ENCODE data around the gene FKBP9.

Gene FKBP9

GRCh38 chr7:32941181-32941580 is 16.1 kb upstream of the FKBP9 start:
- no peak for DNase-seq (ENCODE audit: low read depth)
- TF ChIP-seq CTCF (IDR thresholded peaks at IDR 0.05; ENCODE audit: low read depth, low read length, missing control alignments): no peak
- H3K4me3 ChIP-seq (ENCODE audit: low read depth, low read length): no peak overlapping the region; the same call in 1 of the 2 replicates

DNA sequence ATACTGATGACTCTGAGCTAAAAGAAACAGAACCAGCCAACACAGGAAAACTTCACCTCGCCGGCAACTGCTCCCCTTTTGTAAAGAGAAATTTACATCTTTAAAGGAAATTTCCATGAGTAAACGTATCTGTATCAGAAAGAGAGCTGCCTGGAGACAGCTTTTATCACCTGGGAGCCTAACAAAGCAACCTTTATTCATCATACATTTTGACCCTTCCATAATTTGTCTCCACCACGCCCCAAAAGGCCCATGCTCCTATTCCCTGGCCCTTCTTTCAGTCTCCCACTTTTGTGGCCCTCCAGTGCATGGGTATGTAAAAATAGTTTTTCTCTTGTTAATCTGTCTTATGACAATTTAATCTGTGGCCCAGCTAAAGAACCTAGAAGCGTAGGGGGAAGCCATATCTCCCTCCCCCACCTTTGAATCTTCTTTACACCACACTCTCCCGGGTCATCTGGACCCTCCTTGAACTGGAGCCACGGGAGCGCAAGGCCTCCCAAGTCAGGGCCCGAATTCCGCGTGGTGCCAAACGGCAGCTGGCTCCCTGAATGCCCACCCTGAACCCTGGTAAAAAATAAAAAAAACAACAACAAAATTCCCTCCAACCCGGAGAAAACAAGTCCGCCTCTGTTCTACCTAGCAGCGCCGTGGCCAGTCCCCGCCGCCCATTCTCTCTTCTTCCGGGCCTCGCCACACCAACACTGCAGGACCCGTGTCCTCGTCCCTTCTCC is 15.4 kb upstream of the FKBP9 start:
- DNase-seq (ENCODE audit: low read depth): no peak
- no peak for TF ChIP-seq CTCF (IDR thresholded peaks at IDR 0.05; ENCODE audit: low read depth, low read length, missing control alignments)
- peak overlapping the region; percentile 72 for H3K4me3 ChIP-seq (ENCODE audit: low read depth, low read length)

DNA sequence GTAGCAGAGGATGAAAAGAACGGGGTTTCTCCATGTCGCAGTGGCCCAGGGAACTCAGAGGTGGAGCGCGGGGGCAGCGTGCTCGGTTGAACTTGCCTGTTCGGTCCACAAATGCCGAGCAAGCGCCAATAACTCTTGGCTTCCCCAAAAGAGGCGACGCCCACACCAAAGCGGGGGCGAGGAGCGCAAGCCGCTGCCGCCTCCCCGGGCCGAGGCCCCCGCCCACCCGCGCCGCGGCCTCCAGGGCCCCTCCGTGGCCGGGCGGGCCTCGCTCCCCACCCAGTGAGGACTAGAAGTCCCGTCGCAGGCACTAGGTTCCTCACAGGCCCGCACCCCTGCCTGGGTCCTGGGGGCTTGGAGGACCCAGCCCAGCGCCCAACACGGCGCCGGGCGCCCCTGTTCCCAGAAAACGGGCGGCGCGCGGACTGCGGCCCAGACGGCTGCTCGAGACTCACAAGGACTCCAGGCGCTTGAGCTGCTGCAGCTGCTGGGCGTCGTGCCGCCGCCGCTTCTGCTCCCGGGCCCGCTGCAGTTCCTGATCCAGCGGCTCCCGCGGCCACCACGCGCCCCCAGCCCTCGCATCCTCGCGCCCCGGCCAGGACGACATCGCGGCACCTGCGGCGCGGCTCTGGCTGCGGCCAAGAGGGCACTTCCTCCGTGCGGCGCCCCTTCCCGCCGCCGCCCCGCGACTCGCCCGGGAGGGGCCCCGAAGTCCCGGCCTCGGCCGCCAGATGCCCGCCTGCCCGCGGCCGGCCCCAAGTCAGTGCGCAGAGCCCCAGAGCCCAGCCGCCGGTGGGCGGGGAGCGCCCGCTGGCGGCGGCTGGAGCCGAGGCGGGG is 14.6 kb upstream of the FKBP9 start:
- peak; percentile 16 for DNase-seq (ENCODE audit: low read depth)
- peak overlapping the region; percentile 72 for H3K4me3 ChIP-seq (ENCODE audit: low read depth, low read length)
- peak; percentile 62 for TF ChIP-seq CTCF (IDR thresholded peaks at IDR 0.05; ENCODE audit: low read depth, low read length, missing control alignments)

- H3K4me3 ChIP-seq (ENCODE audit: low read depth, low read length): peak overlapping the region; percentile 72
- no peak for TF ChIP-seq CTCF (IDR thresholded peaks at IDR 0.05; ENCODE audit: low read depth, low read length, missing control alignments)
- DNase-seq (ENCODE audit: low read depth): no peak
Observed at GRCh38 chr7:32943252-32944030, 13.8 kb upstream of the FKBP9 start.

DNA sequence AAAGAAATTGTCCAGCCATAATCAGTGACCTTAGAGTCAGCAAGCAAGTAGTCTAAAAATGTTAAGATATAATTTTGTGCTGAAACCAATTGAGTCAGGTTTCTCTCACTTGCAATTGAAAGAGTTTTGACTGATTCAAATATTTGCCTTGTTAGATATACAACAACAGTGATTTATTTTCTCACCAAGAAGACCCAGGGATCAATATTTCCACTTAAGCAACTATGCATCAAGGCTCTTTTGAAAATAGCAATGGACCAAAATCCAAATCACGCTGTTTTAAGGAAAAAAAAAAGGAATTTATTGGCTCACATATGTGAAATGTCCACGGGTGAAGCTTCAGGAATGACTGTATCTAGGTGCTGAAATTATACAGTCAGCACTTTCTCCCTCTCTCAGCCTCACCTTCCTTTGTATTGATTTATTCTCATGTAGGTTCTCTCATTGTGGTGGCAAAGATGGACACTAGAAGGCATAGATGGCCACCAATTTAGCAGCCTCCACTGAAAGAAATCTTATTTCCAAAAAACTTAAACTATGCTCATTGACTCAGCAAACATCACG is 9.7 kb upstream of the FKBP9 start:
- no peak overlapping the region for H3K4me3 ChIP-seq (ENCODE audit: low read depth, low read length)
- no peak for TF ChIP-seq CTCF (IDR thresholded peaks at IDR 0.05; ENCODE audit: low read depth, low read length, missing control alignments)
- DNase-seq (ENCODE audit: low read depth): no peak

- no peak overlapping the region for H3K4me3 ChIP-seq (ENCODE audit: low read depth, low read length)
- DNase-seq (ENCODE audit: low read depth): no peak
- TF ChIP-seq CTCF (IDR thresholded peaks at IDR 0.05; ENCODE audit: low read depth, low read length, missing control alignments): no peak
Observed at GRCh38 chr7:32948202-32948601, 9.0 kb upstream of the FKBP9 start.

All from GM12864 (cell line).